ENCODE data around the gene NLK. TPM values are rescaled to one million over a fixed set of nuclear protein-coding genes. Genes with fewer than 3 reads are reported as not detected.

NLK gene
- total RNA-seq, 1 donor from 2014 or later: 23.8 TPM

- Histone ChIP-seq H3K36me3 (no peaks in the 10 kb centered on the region), H3K27ac (no peak overlapping the region), H3K27me3 (ENCODE audit: low read depth) (no peaks in the 10 kb centered on the region), H3K4me3 (no peak overlapping the region), H3K4me1 (peaks cover 7% of the 10 kb centered on the region), H3K9me3 (no peaks in the 10 kb centered on the region)
- intact Hi-C loops (cut with DNase I): no loop called here
- ATAC-seq (no peak), DNase-seq (no peak)
- TF ChIP-seq CTCF (IDR thresholded peaks at IDR 0.05): no peak
These were observed 67.7 kb downstream of the NLK start for GRCh38 chr17:28110184-28110583.

GRCh38 chr17:28112181-28112580 is 69.7 kb downstream of the NLK start:
- intact Hi-C loops (cut with DNase I): no loop called here
- TF ChIP-seq CTCF (IDR thresholded peaks at IDR 0.05): no peak
- Histone ChIP-seq H3K36me3 (no peaks in the 10 kb centered on the region), H3K27ac (peak overlapping the region; percentile 48), H3K9me3 (no peaks in the 10 kb centered on the region), H3K4me1 (peaks cover 7% of the 10 kb centered on the region), H3K27me3 (ENCODE audit: low read depth) (no peaks in the 10 kb centered on the region), H3K4me3 (peak overlapping the region; percentile 12)
- ATAC-seq: peak in 1 of 2 donors; percentile 49
- DNase-seq: no peak

- peak overlapping the region; percentile 48 for H3K27ac ChIP-seq
- no peak for DNase-seq
- ATAC-seq: peak in 1 of 2 donors; percentile 53
These were observed 70.1 kb downstream of the NLK start for GRCh38 chr17:28112606-28113005.

GRCh38 chr17:28113269-28113668 is 70.8 kb downstream of the NLK start:
- no peaks in the 10 kb centered on the region for H3K27me3 ChIP-seq (ENCODE audit: low read depth)
- H3K27ac ChIP-seq: no peak overlapping the region
- no peaks in the 10 kb centered on the region for H3K9me3 ChIP-seq
- H3K4me1 ChIP-seq: peaks cover 7% of the 10 kb centered on the region
- ATAC-seq: no peak
- H3K36me3 ChIP-seq: no peaks in the 10 kb centered on the region
- DNase-seq: no peak
- TF ChIP-seq CTCF (IDR thresholded peaks at IDR 0.05): no peak
- intact Hi-C loops (cut with DNase I): no loop called here
- H3K4me3 ChIP-seq: no peak overlapping the region

More at GRCh38 chr17:28112606-28113005, 70.1 kb downstream of the NLK start:
- no peak for TF ChIP-seq CTCF (IDR thresholded peaks at IDR 0.05)
- Histone ChIP-seq H3K27me3 (ENCODE audit: low read depth) (no peaks in the 10 kb centered on the region), H3K4me3 (peak overlapping the region; percentile 12), H3K36me3 (no peaks in the 10 kb centered on the region), H3K4me1 (peaks cover 7% of the 10 kb centered on the region), H3K9me3 (no peaks in the 10 kb centered on the region)
- intact Hi-C loops (cut with DNase I): no loop called here

- no peaks in the 10 kb centered on the region for H3K9me3 ChIP-seq
- TF ChIP-seq CTCF (IDR thresholded peaks at IDR 0.05): no peak
- H3K4me1 ChIP-seq: peaks cover 14% of the 10 kb centered on the region
- no peaks in the 10 kb centered on the region for H3K36me3 ChIP-seq
- no peak overlapping the region for H3K27ac ChIP-seq
- DNase-seq: no peak
- no peaks in the 10 kb centered on the region for H3K27me3 ChIP-seq (ENCODE audit: low read depth)
- intact Hi-C loops (cut with DNase I): no loop called here
- no peak overlapping the region for H3K4me3 ChIP-seq
- ATAC-seq: no peak
These were observed 72.6 kb downstream of the NLK start for GRCh38 chr17:28115046-28115445.

GRCh38 chr17:28117304-28117703 is 74.8 kb downstream of the NLK start:
- no peak for TF ChIP-seq CTCF (IDR thresholded peaks at IDR 0.05)
- intact Hi-C loops (cut with DNase I): no loop called here
- Histone ChIP-seq H3K4me3 (no peak overlapping the region), H3K27me3 (ENCODE audit: low read depth) (no peaks in the 10 kb centered on the region), H3K4me1 (peaks cover 10% of the 10 kb centered on the region), H3K9me3 (no peaks in the 10 kb centered on the region), H3K36me3 (no peaks in the 10 kb centered on the region), H3K27ac (no peak overlapping the region)
- DNase-seq (no peak), ATAC-seq (no peak)

All from lower lobe of right lung (tissue), 2 donors.